ENCODE measurements around the gene SLAIN2.

- TF ChIP-seq YY1 (IDR thresholded peaks at IDR 0.05; ENCODE audit: insufficient read depth, insufficient read length), result no peak
- no peak for TF ChIP-seq SUZ12 (IDR thresholded peaks at IDR 0.05; ENCODE audit: extremely low read depth, insufficient read depth, insufficient read length)
Measured at GRCh38 chr4:48324281-48324680, 17.0 kb upstream of the SLAIN2 start.

Measured in NT2/D1 (cell line).